Measurements from ENCODE around the gene RBFOX2.

GRCh38 chr22:36016684-36017083, 11.9 kb downstream of the RBFOX2 start:
- TF ChIP-seq, protein P1, sequence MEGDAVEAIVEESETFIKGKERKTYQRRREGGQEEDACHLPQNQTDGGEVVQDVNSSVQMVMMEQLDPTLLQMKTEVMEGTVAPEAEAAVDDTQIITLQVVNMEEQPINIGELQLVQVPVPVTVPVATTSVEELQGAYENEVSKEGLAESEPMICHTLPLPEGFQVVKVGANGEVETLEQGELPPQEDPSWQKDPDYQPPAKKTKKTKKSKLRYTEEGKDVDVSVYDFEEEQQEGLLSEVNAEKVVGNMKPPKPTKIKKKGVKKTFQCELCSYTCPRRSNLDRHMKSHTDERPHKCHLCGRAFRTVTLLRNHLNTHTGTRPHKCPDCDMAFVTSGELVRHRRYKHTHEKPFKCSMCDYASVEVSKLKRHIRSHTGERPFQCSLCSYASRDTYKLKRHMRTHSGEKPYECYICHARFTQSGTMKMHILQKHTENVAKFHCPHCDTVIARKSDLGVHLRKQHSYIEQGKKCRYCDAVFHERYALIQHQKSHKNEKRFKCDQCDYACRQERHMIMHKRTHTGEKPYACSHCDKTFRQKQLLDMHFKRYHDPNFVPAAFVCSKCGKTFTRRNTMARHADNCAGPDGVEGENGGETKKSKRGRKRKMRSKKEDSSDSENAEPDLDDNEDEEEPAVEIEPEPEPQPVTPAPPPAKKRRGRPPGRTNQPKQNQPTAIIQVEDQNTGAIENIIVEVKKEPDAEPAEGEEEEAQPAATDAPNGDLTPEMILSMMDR (IDR thresholded peaks at IDR 0.05 in 8 of 11, conservative IDR thresholded peaks at IDR 0.05 in 3 of 11) = no peak
- no peak for TF ChIP-seq POLR2A (IDR thresholded peaks at IDR 0.05)
